Adrenal gland (tissue), 5 donors: ENCODE results near the gene RPS6KA4.
"Not testable (repeated sequence)": the region's sequence is repeated elsewhere in the genome, so short reads cannot be mapped to it uniquely, and the experiment has no call there.

Source experiments
- POLR2A ChIP-seq, 2 donors: fragments of 450-650 bp; IDR thresholded peaks; one replicate each; pipeline ENCODE4 v1.6.1; 2017; ENCODE audit warnings: antibody characterized with exemption in 2 of 2, mild to moderate bottlenecking in 2 of 2, moderate library complexity in 1 of 2
- TF ChIP-seq, protein P1 (sequence below), 6 experiments: fragments of 450-650 bp in 4 of 6; fragments of 200-600 bp in 2 of 6; sonication (generic) in 1 of 6; IDR thresholded peaks; 1 replicate in 5 of 6; 2 replicates in 1 of 6; pipeline versions ENCODE4 v1.5.1 to v1.8.0; 2016 to 2021; ENCODE audit warnings: antibody characterized with exemption in 6 of 6, mild to moderate bottlenecking in 2 of 6, moderate library complexity in 1 of 6
- donor health status: DM: no; HTN: no; CAD: no.

DNA sequence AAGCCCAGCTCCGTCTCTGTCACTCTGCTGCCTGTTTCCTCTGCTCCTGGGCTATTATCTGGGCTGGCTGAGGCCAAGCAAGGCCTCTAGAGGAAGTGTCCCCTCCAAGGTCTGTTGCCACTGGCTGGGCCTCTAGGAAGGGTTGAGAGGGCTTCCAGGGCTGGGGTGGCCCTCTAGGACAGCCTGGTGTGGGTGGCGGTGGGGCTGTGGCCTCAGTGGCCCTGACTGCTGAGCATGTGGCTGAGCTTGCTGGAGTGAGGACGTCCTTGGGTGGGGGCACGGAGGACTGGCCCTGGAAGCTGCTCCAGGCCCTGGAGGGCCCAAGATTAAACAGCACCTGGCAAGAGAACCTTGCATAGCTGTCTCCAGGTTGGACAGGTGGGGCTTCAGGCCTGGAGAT is 35.0 kb upstream of the RPS6KA4 start:
- not testable (repeated sequence) for TF ChIP-seq POLR2A (IDR thresholded peaks at IDR 0.05)
- TF ChIP-seq, protein P1, sequence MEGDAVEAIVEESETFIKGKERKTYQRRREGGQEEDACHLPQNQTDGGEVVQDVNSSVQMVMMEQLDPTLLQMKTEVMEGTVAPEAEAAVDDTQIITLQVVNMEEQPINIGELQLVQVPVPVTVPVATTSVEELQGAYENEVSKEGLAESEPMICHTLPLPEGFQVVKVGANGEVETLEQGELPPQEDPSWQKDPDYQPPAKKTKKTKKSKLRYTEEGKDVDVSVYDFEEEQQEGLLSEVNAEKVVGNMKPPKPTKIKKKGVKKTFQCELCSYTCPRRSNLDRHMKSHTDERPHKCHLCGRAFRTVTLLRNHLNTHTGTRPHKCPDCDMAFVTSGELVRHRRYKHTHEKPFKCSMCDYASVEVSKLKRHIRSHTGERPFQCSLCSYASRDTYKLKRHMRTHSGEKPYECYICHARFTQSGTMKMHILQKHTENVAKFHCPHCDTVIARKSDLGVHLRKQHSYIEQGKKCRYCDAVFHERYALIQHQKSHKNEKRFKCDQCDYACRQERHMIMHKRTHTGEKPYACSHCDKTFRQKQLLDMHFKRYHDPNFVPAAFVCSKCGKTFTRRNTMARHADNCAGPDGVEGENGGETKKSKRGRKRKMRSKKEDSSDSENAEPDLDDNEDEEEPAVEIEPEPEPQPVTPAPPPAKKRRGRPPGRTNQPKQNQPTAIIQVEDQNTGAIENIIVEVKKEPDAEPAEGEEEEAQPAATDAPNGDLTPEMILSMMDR (IDR thresholded peaks at IDR 0.05), result not testable (repeated sequence)
